ENCODE data around the gene DCDC2C. TPM values are rescaled to one million over a fixed set of nuclear protein-coding genes. Genes with fewer than 3 reads are reported as not detected.

The DCDC2C gene
- total and polyA plus RNA-seq, 2 of the 4 experiments (the other 2 are of a cell fraction): not detected

- TF ChIP-seq CEBPB (IDR thresholded peaks at IDR 0.05; ENCODE audit: low read depth, low read length) (no peak), RFX5 (IDR thresholded peaks at IDR 0.05; ENCODE audit: low read depth, low read length) (no peak), MAFK (IDR thresholded peaks at IDR 0.05; ENCODE audit: low read depth, low read length) (no peak)
These were observed 77.4 kb downstream of the DCDC2C start (continued) for GRCh38 chr2:3780477-3781402.

GRCh38 chr2:3784731-3785130, 81.4 kb downstream of the DCDC2C start:
- TF ChIP-seq NFE2L2 (IDR thresholded peaks at IDR 0.05; ENCODE audit: low read depth, low read length) (no peak), BHLHE40 (IDR thresholded peaks at IDR 0.05; ENCODE audit: low read depth, low read length) (no peak), RAD21 (IDR thresholded peaks at IDR 0.05; ENCODE audit: low read length) (no peak), CTCF (conservative IDR thresholded peaks at IDR 0.05; ENCODE audit: low read depth, low read length) (no peak), CEBPB (IDR thresholded peaks at IDR 0.05; ENCODE audit: low read depth, low read length) (no peak), SMC3 (IDR thresholded peaks at IDR 0.05; ENCODE audit: low read depth, low read length) (no peak), ELK1 (IDR thresholded peaks at IDR 0.05; ENCODE audit: borderline replicate concordance, low read depth, low read length) (no peak), MAZ (IDR thresholded peaks at IDR 0.05; ENCODE audit: borderline replicate concordance, low read depth, low read length) (no peak), FOS (IDR thresholded peaks at IDR 0.05; ENCODE audit: low read depth, low read length) (no peak), MAFK (IDR thresholded peaks at IDR 0.05; ENCODE audit: low read depth, low read length) (no peak), CHD1 (IDR thresholded peaks at IDR 0.05; ENCODE audit: low read depth, low read length) (no peak), MXI1 (IDR thresholded peaks at IDR 0.05; ENCODE audit: borderline replicate concordance, low read depth, low read length) (no peak)
- H3K4ac ChIP-seq (ENCODE audit: low read depth, low read length): no peak overlapping the region
- ATAC-seq (ENCODE audit: low read depth) (peak; percentile 57; the same call in 1 of the 2 replicates), DNase-seq (peak; percentile 78)
- peaks cover 8% of the 10 kb centered on the region for H3K4me1 ChIP-seq (ENCODE audit: control insufficient read depth, insufficient read depth, low read length)
- H2AK5ac ChIP-seq (ENCODE audit: low read depth, low read length): no peak overlapping the region
- WGBS, 2 experiments (ENCODE audit: extremely low coverage in 2 of 2, insufficient read length in 1 of 2): no CpG with 5 or more reads among the region's 4 CpGs
- no peak overlapping the region for H2BK15ac ChIP-seq (ENCODE audit: low read depth, low read length)
- no peak overlapping the region for H2BK120ac ChIP-seq (ENCODE audit: low read depth, low read length)
- H3K4me3 ChIP-seq (ENCODE audit: insufficient read depth, low read depth, low read length): no peak overlapping the region
- no peak overlapping the region for H3K27ac ChIP-seq (ENCODE audit: insufficient read depth, low read length)
- ChIA-PET POLR2A (ENCODE audit: unreplicated experiment) (interaction anchor here (0.6 kb wide), 1 partner anchor 41 kb away, joined by 4 read pairs; no protein-coding TSS in a partner anchor), CTCF (interaction anchor here (1.0 to 1.7 kb wide), 2 partner anchors 9 to 57 kb away, joined by 3 to 9 read pairs; no protein-coding TSS in a partner anchor)
- H3K56ac ChIP-seq (ENCODE audit: extremely low read depth, insufficient read depth, low read length): no peak overlapping the region
- no peaks in the 10 kb centered on the region for H4K20me1 ChIP-seq (ENCODE audit: insufficient read depth, low read length)
- no peak overlapping the region for H2BK20ac ChIP-seq (ENCODE audit: low read depth, low read length)
- no peaks in the 10 kb centered on the region for H3K9me1 ChIP-seq (ENCODE audit: insufficient read depth, low read length)
- peak overlapping the region; percentile 62; the same call in 1 of the 2 replicates for H3K4me2 ChIP-seq (ENCODE audit: low read depth, low read length)
- H4K8ac ChIP-seq (ENCODE audit: low read depth in 2 of 2, low read length in 2 of 2): no peak overlapping the region
- BruUV-seq (replicated peaks): no TSS peak
- H3K23ac ChIP-seq (ENCODE audit: low read depth, low read length): no peak overlapping the region
- H3K14ac ChIP-seq (replicated peaks; ENCODE audit: low read depth, low read length): no peak overlapping the region
- no peak overlapping the region; the same call in 1 of the 2 replicates for H3K18ac ChIP-seq (ENCODE audit: low read depth, low read length)
- in situ Hi-C loops (cut with MboI; ENCODE audit: low sequenced_read_pairs): no loop called here
- H4K5ac ChIP-seq (ENCODE audit: low read depth, low read length): no peak overlapping the region
- no peaks in the 10 kb centered on the region for H3K9me3 ChIP-seq (ENCODE audit: control insufficient read depth, insufficient read depth, low read length)
- dilution Hi-C loops (cut with HindIII; ENCODE audit: low sequenced_read_pairs, unreplicated experiment): no loop called here
- no peak overlapping the region for H3K9ac ChIP-seq (ENCODE audit: low read depth, low read length)
- no peak overlapping the region for H2AFZ ChIP-seq (replicated peaks; ENCODE audit: low read length, poor library complexity)
- intact Hi-C loops (cut with micrococcal nuclease): no loop called here
- H2BK5ac ChIP-seq (ENCODE audit: low read depth, low read length, poor library complexity, severe bottlenecking): peak overlapping the region; percentile 7
- H3K79me1 ChIP-seq (ENCODE audit: low read depth in 1 of 2, low read length in 2 of 2): no peaks in the 10 kb centered on the region
- no peaks in the 10 kb centered on the region for H3K36me3 ChIP-seq (ENCODE audit: control insufficient read depth, insufficient read depth, low read length)
- no peak overlapping the region for H4K91ac ChIP-seq (ENCODE audit: insufficient read depth, low read depth, low read length)
- no peaks in the 10 kb centered on the region for H3K27me3 ChIP-seq (ENCODE audit: control insufficient read depth, insufficient read depth, low read length)
- no peak overlapping the region for H2AK9ac ChIP-seq (replicated peaks; ENCODE audit: low read depth, low read length, poor library complexity)
